WI38 (cell line): ENCODE measurements around the gene PPM1M.

Experiments
- H3K4me3 ChIP-seq: 2 replicates; pipeline ENCODE4 v1.5.1; 2011; ENCODE audit warnings: low read depth, mild to moderate bottlenecking, control low read depth, low read length
- CTCF ChIP-seq: IDR thresholded peaks from 2 replicates; pipeline ENCODE4 v1.5.1; 2012; ENCODE audit warnings: low read depth, mild to moderate bottlenecking, control low read depth, low read length

PPM1M gene

GRCh38 chr3:52238193-52238760 is 7.3 kb upstream of the PPM1M start:
- no peak for TF ChIP-seq CTCF
- H3K4me3 ChIP-seq, result peak overlapping the region; percentile 62

GRCh38 chr3:52238761-52239701 is 6.5 kb upstream of the PPM1M start, which contains the start of gene TWF2:
TSS of gene TWF2 (minus strand) at chr3:52239158. CDS start at chr3:52239016, 142 bp downstream.
- TF ChIP-seq CTCF, result peak; percentile 6; the same call in 1 of the 2 replicates
- H3K4me3 ChIP-seq, result peak within 1 kb of the TSS; percentile 62

- no peak for TF ChIP-seq CTCF
- peak overlapping the region; percentile 62 for H3K4me3 ChIP-seq
Observed at GRCh38 chr3:52240059-52240885, 5.3 kb upstream of the PPM1M start.

GRCh38 chr3:52240886-52241370 is 4.6 kb upstream of the PPM1M start:
- no peak for TF ChIP-seq CTCF

GRCh38 chr3:52242039-52242438 is 3.5 kb upstream of the PPM1M start:
- TF ChIP-seq CTCF, result no peak
- H3K4me3 ChIP-seq, result no peak overlapping the region

More at GRCh38 chr3:52240886-52241370, 4.6 kb upstream of the PPM1M start:
- H3K4me3 ChIP-seq, result no peak overlapping the region

GRCh38 chr3:52243791-52244628 is 1.5 kb upstream of the PPM1M start:
- TF ChIP-seq CTCF, result no peak
- no peak overlapping the region for H3K4me3 ChIP-seq
